Measurements from ENCODE around the gene MIR17HG. TPM values are rescaled to one million over a fixed set of nuclear protein-coding genes. Genes with fewer than 3 reads are reported as not detected.
A peak's percentile ranks its signal among the peaks of the same experiment; 100 is the strongest.

The MIR17HG gene
- total RNA-seq, 4 donors from 2014 or later = 0.95 to 21.0 (median 4.5) TPM

DNA sequence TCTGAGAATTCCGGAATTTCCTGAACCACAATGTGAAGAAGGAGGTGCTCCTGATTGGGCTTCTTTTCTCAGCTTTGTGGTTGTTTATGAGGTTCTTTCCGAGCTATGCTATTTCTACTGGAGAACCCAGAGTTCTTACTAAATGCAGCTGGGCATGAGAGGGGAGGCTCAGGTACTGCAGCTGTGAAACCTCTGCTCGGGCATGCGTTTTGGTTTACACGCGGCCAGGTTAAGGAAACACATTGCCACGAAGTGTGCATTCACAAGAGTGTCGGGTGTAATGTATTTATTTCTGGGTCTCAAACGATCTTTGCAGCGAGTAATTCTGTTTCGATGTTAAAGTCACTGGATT is 661 bp upstream of the MIR17HG start:
- Histone ChIP-seq H3K9me3 (no peaks in the 10 kb centered on the region), H3K27ac (peak overlapping the region; percentile 70 to 98 (median 97)), H3K36me3 (peaks cover 0 to 19% (median 4%) of the 10 kb centered on the region in 3 donors), H3K27me3 (peaks cover 0 to 44% (median 0%) of the 10 kb centered on the region in 4 donors), H3K4me3 (peak overlapping the region; percentile 65 to 98 (median 92)), H3K4me1 (peaks cover 0 to 36% (median 9%) of the 10 kb centered on the region in 3 donors)
- TF ChIP-seq, protein P1, sequence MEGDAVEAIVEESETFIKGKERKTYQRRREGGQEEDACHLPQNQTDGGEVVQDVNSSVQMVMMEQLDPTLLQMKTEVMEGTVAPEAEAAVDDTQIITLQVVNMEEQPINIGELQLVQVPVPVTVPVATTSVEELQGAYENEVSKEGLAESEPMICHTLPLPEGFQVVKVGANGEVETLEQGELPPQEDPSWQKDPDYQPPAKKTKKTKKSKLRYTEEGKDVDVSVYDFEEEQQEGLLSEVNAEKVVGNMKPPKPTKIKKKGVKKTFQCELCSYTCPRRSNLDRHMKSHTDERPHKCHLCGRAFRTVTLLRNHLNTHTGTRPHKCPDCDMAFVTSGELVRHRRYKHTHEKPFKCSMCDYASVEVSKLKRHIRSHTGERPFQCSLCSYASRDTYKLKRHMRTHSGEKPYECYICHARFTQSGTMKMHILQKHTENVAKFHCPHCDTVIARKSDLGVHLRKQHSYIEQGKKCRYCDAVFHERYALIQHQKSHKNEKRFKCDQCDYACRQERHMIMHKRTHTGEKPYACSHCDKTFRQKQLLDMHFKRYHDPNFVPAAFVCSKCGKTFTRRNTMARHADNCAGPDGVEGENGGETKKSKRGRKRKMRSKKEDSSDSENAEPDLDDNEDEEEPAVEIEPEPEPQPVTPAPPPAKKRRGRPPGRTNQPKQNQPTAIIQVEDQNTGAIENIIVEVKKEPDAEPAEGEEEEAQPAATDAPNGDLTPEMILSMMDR (IDR thresholded peaks at IDR 0.05) = no peak
- no peak for TF ChIP-seq POLR2A (IDR thresholded peaks at IDR 0.05)
- intact Hi-C loops (cut with DNase I) = no loop called here
- DNase-seq = no peak
- WGBS, 2 donors = 1% methylated on average over 7 to 11 of the region's 11 CpGs

DNA sequence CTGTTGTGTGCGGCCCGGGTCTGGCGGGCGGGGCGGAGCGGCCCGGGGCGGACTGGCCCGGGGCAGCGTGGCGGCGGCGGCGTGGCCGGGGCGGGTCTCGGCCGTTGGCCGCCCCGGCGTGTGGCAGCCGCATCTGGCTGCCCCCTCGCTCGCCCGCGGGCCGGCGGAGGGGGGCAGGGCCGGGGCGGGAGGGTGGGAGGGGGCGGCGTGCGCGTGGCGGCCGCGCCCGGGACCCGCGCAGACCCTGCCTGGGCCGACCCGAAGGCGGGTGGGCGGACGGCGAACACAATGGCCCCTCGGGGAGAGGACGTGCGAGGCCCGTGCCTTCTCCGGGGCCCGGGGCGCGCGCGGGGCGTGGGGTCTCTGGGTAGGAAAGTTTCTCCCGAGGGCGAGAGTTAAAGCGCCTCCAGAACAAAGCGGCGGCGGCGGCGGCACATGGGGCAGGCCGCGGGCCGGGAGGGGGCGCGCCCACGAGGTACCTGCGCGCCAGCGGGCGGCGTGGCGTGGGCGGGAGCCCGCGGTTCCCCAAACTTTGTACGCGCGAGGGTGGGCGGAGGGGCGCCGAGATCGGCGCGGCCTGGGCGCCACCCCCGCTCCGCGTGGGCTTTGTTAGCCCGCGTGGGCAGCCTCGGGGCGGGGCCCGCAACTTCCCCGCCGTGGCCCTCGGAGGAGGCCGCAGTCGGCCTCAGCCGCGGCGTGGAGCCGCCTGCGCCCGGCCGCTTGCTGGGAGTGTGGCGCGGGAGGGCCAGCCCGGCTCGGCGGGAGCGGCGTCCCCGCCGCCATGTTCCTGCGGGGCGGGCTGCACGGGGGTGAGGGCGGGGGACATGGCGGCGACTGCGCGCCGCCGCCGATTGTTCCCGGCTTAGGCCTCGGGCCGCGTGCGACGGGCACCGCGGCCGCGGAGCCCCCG is 764 bp downstream of the MIR17HG start:
- DNase-seq = no peak
- no peaks in the 10 kb centered on the region for H3K9me3 ChIP-seq
- H3K36me3 ChIP-seq = peaks cover 0 to 33% (median 4%) of the 10 kb centered on the region in 3 donors
- no peak for TF ChIP-seq POLR2A (IDR thresholded peaks at IDR 0.05)
- TF ChIP-seq, protein P1 (IDR thresholded peaks at IDR 0.05) = peak in 2 of 6 experiments; percentile 4 to 27
- H3K4me3 ChIP-seq = peak overlapping the region; percentile 65 to 98 (median 92)
- H3K4me1 ChIP-seq = peaks cover 0 to 42% (median 9%) of the 10 kb centered on the region in 3 donors
- peaks cover 0 to 29% (median 0%) of the 10 kb centered on the region in 4 donors for H3K27me3 ChIP-seq
- intact Hi-C loops (cut with DNase I) = no loop called here
- peak overlapping the region; percentile 81 to 98 (median 97) for H3K27ac ChIP-seq
- no CpG with 5 or more reads among the region's 141 CpGs for WGBS, 2 donors

DNA sequence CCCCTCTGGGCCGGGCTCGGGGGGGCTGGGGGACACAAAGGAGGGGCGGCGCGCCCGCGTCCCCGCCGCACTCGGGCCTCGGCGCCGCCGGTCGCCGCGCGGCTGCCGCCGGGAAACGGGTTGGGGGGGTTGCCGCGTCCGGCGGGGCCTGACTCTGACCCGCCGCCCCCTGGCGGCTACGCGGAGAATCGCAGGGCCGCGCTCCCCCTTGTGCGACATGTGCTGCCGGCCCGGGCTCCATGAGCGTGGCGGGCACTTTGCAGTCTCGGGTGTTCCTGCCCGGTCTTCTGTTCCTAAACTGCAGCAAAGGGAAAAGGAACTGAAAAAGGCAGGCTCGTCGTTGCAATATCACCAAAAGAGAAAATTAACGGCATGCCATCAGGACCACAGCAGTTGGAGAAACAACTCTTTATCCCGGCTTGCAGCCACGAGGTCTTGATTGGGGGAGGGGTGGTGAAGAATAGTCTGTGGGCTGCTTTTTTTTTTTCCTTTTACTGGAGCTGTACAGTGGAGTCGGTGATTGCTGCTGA is 1.5 kb downstream of the MIR17HG start:
- Histone ChIP-seq H3K36me3 (peaks cover 0 to 40% (median 9%) of the 10 kb centered on the region in 3 donors), H3K27me3 (peaks cover 0 to 22% (median 0%) of the 10 kb centered on the region in 4 donors), H3K27ac (peak overlapping the region; percentile 81 to 98 (median 97)), H3K4me1 (peaks cover 0 to 49% (median 9%) of the 10 kb centered on the region in 3 donors), H3K4me3 (peak overlapping the region; percentile 65 to 98 (median 92)), H3K9me3 (no peaks in the 10 kb centered on the region)
- peak in 1 of 4 donors; percentile 35 for TF ChIP-seq POLR2A (IDR thresholded peaks at IDR 0.05)
- TF ChIP-seq, protein P1 (IDR thresholded peaks at IDR 0.05) = peak; percentile 90 to 100 (median 99)
- intact Hi-C loops (cut with DNase I) = no loop called here
- peak; percentile 58 for DNase-seq
- WGBS, 2 donors = 0% methylated on average over 6 of the region's 46 CpGs

DNA sequence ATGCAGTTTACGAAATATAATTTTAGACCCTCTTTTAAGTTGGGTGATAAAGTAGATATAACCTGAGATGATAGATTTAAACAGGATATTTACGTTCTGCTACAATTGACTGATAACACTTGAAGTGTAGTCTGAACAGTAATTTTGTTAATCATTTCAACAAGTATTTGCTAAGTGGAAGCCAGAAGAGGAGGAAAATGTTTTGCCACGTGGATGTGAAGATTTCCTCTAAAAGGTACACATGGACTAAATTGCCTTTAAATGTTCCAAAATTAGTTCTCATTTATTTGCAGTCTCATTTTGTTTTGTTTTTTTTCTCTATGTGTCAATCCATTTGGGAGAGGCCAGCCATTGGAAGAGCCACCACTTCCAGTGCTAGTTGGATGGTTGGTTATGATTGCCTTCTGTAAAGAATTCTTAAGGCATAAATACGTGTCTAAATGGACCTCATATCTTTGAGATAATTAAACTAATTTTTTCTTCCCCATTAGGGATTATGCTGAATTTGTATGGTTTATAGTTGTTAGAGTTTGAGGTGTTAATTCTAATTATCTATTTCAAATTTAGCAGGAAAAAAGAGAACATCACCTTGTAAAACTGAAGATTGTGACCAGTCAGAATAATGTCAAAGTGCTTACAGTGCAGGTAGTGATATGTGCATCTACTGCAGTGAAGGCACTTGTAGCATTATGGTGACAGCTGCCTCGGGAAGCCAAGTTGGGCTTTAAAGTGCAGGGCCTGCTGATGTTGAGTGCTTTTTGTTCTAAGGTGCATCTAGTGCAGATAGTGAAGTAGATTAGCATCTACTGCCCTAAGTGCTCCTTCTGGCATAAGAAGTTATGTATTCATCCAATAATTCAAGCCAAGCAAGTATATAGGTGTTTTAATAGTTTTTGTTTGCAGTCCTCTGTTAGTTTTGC is 2.8 kb downstream of the MIR17HG start:
- Histone ChIP-seq H3K36me3 (peaks cover 0 to 53% (median 13%) of the 10 kb centered on the region in 3 donors), H3K9me3 (no peaks in the 10 kb centered on the region), H3K27me3 (peaks cover 0 to 11% (median 0%) of the 10 kb centered on the region in 4 donors), H3K4me1 (peaks cover 0 to 51% (median 9%) of the 10 kb centered on the region in 3 donors), H3K27ac (no peak overlapping the region), H3K4me3 (peak overlapping the region in 3 of 4 donors; percentile 65 to 95 (median 90))
- DNase-seq = no peak
- 35 to 39% methylated on average over 5 of the region's 5 CpGs for WGBS, 2 donors
- intact Hi-C loops (cut with DNase I) = no loop called here
- TF ChIP-seq POLR2A (IDR thresholded peaks at IDR 0.05) = no peak
- TF ChIP-seq, protein P1 (IDR thresholded peaks at IDR 0.05) = no peak

Data from esophagus squamous epithelium (tissue), 5 donors.